H9 (cell line): ENCODE data around the gene TMEM106C. TPM values are rescaled to one million over a fixed set of nuclear protein-coding genes. Genes with fewer than 3 reads are reported as not detected.

Source experiments
- DNase-seq: peaks from one replicate; pipeline ENCODE4 v3.0.0-alpha.2; 2017
- H2AFZ ChIP-seq: one replicate; pipeline ENCODE4 v1.6.1; 2013; ENCODE audit warnings: mild to moderate bottlenecking, low read length, control low read depth, moderate library complexity
- H2AK5ac ChIP-seq: 2 replicates; pipeline ENCODE4 v1.6.1; 2013; ENCODE audit warnings: low read length, control low read depth, mixed read lengths; ENCODE audit not compliant: insufficient read length
- H2BK120ac ChIP-seq: one replicate; pipeline ENCODE4 v1.6.1; 2013; ENCODE audit warnings: low read depth, mild to moderate bottlenecking, low read length, control low read depth, inconsistent platforms; ENCODE audit not compliant: poor library complexity, severe bottlenecking
- H2BK12ac ChIP-seq: 2 replicates; pipeline ENCODE4 v1.6.1; 2013; ENCODE audit warnings: low read length, control low read depth, mixed read lengths, low read depth; ENCODE audit not compliant: insufficient read length
- H2BK15ac ChIP-seq: 2 replicates; pipeline ENCODE4 v1.6.1; 2013; ENCODE audit warnings: low read depth, low read length, control low read depth
- H2BK20ac ChIP-seq: one replicate; pipeline ENCODE4 v1.6.1; 2013; ENCODE audit warnings: low read depth, mild to moderate bottlenecking, low read length, control low read depth, inconsistent platforms; ENCODE audit not compliant: poor library complexity, severe bottlenecking
- H2BK5ac ChIP-seq: 2 replicates; pipeline ENCODE4 v1.6.1; 2013; ENCODE audit warnings: low read length, control low read depth, mixed read lengths; ENCODE audit not compliant: insufficient read length
- H3K14ac ChIP-seq: 2 replicates; pipeline ENCODE4 v1.6.1; 2013; ENCODE audit warnings: low read length, control low read depth; ENCODE audit not compliant: insufficient read depth
- H3K18ac ChIP-seq: 2 replicates; pipeline ENCODE4 v1.6.1; 2013; ENCODE audit warnings: low read depth, mild to moderate bottlenecking, mixed read lengths, low read length, control low read depth; ENCODE audit not compliant: insufficient read length
- H3K23ac ChIP-seq: 2 replicates; pipeline ENCODE4 v1.6.1; 2013; ENCODE audit warnings: low read length, control low read depth, mixed read lengths, low read depth; ENCODE audit not compliant: insufficient read length
- H3K23me2 ChIP-seq: 2 replicates; pipeline ENCODE4 v1.6.1; 2013; ENCODE audit warnings: low read depth, mild to moderate bottlenecking, mixed read lengths, low read length, control low read depth; ENCODE audit not compliant: insufficient read length, poor library complexity, severe bottlenecking
- H3K27ac ChIP-seq: 2 replicates; pipeline ENCODE4 v1.5.1; 2013; ENCODE audit warnings: low read length, control low read depth, mixed read lengths, low read depth; ENCODE audit not compliant: insufficient read length
- H3K27me3 ChIP-seq: 2 replicates; pipeline ENCODE4 v1.6.1; 2013; ENCODE audit warnings: low read length, control low read depth, inconsistent platforms; ENCODE audit not compliant: insufficient read depth
- H3K4ac ChIP-seq: 2 replicates; pipeline ENCODE4 v1.6.1; 2013; ENCODE audit warnings: low read depth, mild to moderate bottlenecking, control low read depth, inconsistent platforms, low read length, moderate library complexity
- H3K4me1 ChIP-seq: 2 replicates; pipeline ENCODE4 v1.6.1; 2013; ENCODE audit warnings: low read length, control low read depth, inconsistent platforms; ENCODE audit not compliant: insufficient read depth
- H3K4me2 ChIP-seq: 2 replicates; pipeline ENCODE4 v1.6.1; 2013; ENCODE audit warnings: low read length, control low read depth, mixed read lengths; ENCODE audit not compliant: insufficient read length, insufficient read depth
- H3K56ac ChIP-seq: 2 replicates; pipeline ENCODE4 v1.6.1; 2013; ENCODE audit warnings: low read depth, mild to moderate bottlenecking, mixed read lengths, low read length, control low read depth; ENCODE audit not compliant: insufficient read length
- H3K79me1 ChIP-seq: 2 replicates; pipeline ENCODE4 v1.6.1; 2013; ENCODE audit warnings: low read depth, mild to moderate bottlenecking, moderate library complexity, low read length, control low read depth, inconsistent platforms; ENCODE audit not compliant: insufficient read depth, poor library complexity, severe bottlenecking
- H3K79me2 ChIP-seq: 2 replicates; pipeline ENCODE4 v1.6.1; 2013; ENCODE audit warnings: low read length, control low read depth, inconsistent platforms; ENCODE audit not compliant: insufficient read depth
- H3K9ac ChIP-seq: 2 replicates; pipeline ENCODE4 v1.6.1; 2013; ENCODE audit warnings: low read length, control low read depth, mixed read lengths; ENCODE audit not compliant: insufficient read length; ENCODE audit errors: extremely low read depth
- H3K9me3 ChIP-seq: one replicate; pipeline ENCODE4 v1.6.1; 2013; ENCODE audit warnings: low read depth, low read length, inconsistent platforms; ENCODE audit not compliant: control insufficient read depth
- H3T11ph ChIP-seq: one replicate; pipeline ENCODE4 v1.6.1; 2013; ENCODE audit warnings: mild to moderate bottlenecking, low read length, control low read depth, inconsistent platforms
- H4K20me1 ChIP-seq: one replicate; pipeline ENCODE4 v1.6.1; 2013; ENCODE audit not compliant: control insufficient read depth, insufficient read length, insufficient read depth
- H4K5ac ChIP-seq: 2 replicates; pipeline ENCODE4 v1.6.1; 2013; ENCODE audit warnings: low read depth, mild to moderate bottlenecking, mixed read lengths, low read length, control low read depth; ENCODE audit not compliant: insufficient read length
- H4K8ac ChIP-seq: replicated peaks from 2 replicates; pipeline ENCODE4 v1.6.1; 2013; ENCODE audit warnings: low read length, control low read depth, mixed read lengths, low read depth; ENCODE audit not compliant: insufficient read length
- H4K91ac ChIP-seq: 2 replicates; pipeline ENCODE4 v1.6.1; 2013; ENCODE audit warnings: low read depth, mild to moderate bottlenecking, moderate library complexity, mixed read lengths, low read length, control low read depth; ENCODE audit not compliant: insufficient read length
- H3K27ac Mint-ChIP-seq, 3 experiments: 2 replicates in 2 of 3; 3 replicates in 1 of 3; pipeline ENCODE4 v1.8.0; 2020 to 2021; ENCODE audit warnings: mixed read lengths in 3 of 3, mild to moderate bottlenecking in 1 of 3, moderate library complexity in 1 of 3
- H3K27me3 Mint-ChIP-seq: 2 replicates; pipeline ENCODE4 v1.8.0; 2021; ENCODE audit warnings: low read depth, mild to moderate bottlenecking, moderate library complexity, mixed read lengths
- H3K36me3 Mint-ChIP-seq, 3 experiments: 2 replicates in 2 of 3; 3 replicates in 1 of 3; pipeline ENCODE4 v1.8.0; 2020 to 2021; ENCODE audit warnings: low read depth in 3 of 3, mixed read lengths in 3 of 3; ENCODE audit not compliant: insufficient read depth in 1 of 3
- H3K4me1 Mint-ChIP-seq, 2 experiments: 2 replicates each; pipeline ENCODE4 v1.8.0; 2020; ENCODE audit warnings: mixed read lengths in 2 of 2
- H3K4me3 Mint-ChIP-seq, 2 experiments: 2 replicates in 1 of 2; 3 replicates in 1 of 2; pipeline ENCODE4 v1.8.0; 2020 to 2021; ENCODE audit warnings: mild to moderate bottlenecking in 2 of 2, mixed read lengths in 2 of 2, moderate library complexity in 1 of 2
- H3K9me3 Mint-ChIP-seq, 2 experiments: 2 replicates in 1 of 2; 3 replicates in 1 of 2; pipeline ENCODE4 v1.8.0; 2020; ENCODE audit warnings: mild to moderate bottlenecking in 2 of 2, mixed read lengths in 2 of 2, moderate library complexity in 1 of 2
- CTCF ChIP-seq: fragments of 200-600 bp; sonication (generic); conservative IDR thresholded peaks from 3 replicates; pipeline ENCODE4 v1.8.0; 2021; ENCODE audit warnings: antibody characterized with exemption, mild to moderate bottlenecking
- whole genome bisulfite sequencing: extraction: QIAGEN DNeasy Blood & Tissue Kit; methylation state at CpG from one replicate; pipeline ENCODE4 v1.1.7; 2013; ENCODE audit warnings: missing lambda C conversion rate, low lambda C conversion rate, mixed read lengths; ENCODE audit not compliant: insufficient read length; ENCODE audit errors: extremely low coverage; 5-methylcytosine and 5-hydroxymethylcytosine counted together
- total RNA-seq: library from RNA; stranded (reverse); gene quantifications from 2 replicates; pipeline ENCODE4 v1.2.1, GENCODE V29; 2021

TMEM106C gene
- total RNA-seq, 1 experiment from 2014 or later, result 43.7 TPM

- Histone ChIP-seq H2BK120ac (no peak overlapping the region), H3K9ac (no peak overlapping the region), H3K27ac (no peak overlapping the region), H4K91ac (no peak overlapping the region), H3K79me1 (no peaks in the 10 kb centered on the region), H3T11ph (no peak overlapping the region), H3K14ac (no peak overlapping the region), H2BK15ac (no peak overlapping the region), H3K9me3 (no peaks in the 10 kb centered on the region), H4K5ac (no peak overlapping the region), H2AFZ (no peak overlapping the region), H3K23me2 (peaks cover 8% of the 10 kb centered on the region), H4K8ac (no peak overlapping the region), H4K20me1 (no peaks in the 10 kb centered on the region), H3K4me2 (no peak overlapping the region), H3K4ac (no peak overlapping the region), H3K18ac (no peak overlapping the region), H2BK5ac (no peak overlapping the region), H2BK20ac (no peak overlapping the region), H3K4me1 (no peaks in the 10 kb centered on the region), H3K23ac (no peak overlapping the region), H2BK12ac (no peak overlapping the region), H3K79me2 (no peaks in the 10 kb centered on the region), H3K27me3 (peaks cover 84% of the 10 kb centered on the region), H2AK5ac (no peak overlapping the region), H3K56ac (no peak overlapping the region)
- no CpG with 5 or more reads among the region's 1 CpG for WGBS
- H3K36me3 Mint-ChIP-seq, result no peaks in the 10 kb centered on the region
- peaks cover 0 to 2% of the 10 kb centered on the region in 2 experiments; a peak in 3 of 5 replicates for H3K9me3 Mint-ChIP-seq
- H3K4me1 Mint-ChIP-seq, result peaks cover 11 to 13% of the 10 kb centered on the region in 2 experiments
- TF ChIP-seq CTCF, result no peak
- H3K27ac Mint-ChIP-seq, result no peak overlapping the region
- H3K27me3 Mint-ChIP-seq, result peaks cover 100% of the 10 kb centered on the region
- no peak for DNase-seq
- no peak overlapping the region for H3K4me3 Mint-ChIP-seq
These were observed 46.1 kb downstream of the TMEM106C start for GRCh38 chr12:48009471-48009870.
